ENCODE measurements around the gene ARHGEF16. TPM values are rescaled to one million over a fixed set of nuclear protein-coding genes. Genes with fewer than 3 reads are reported as not detected.

ARHGEF16 gene
- total and polyA plus RNA-seq, 7 donors = 0.41 to 51.8 (median 2.2) TPM

GRCh38 chr1:3429320-3429719, 25.1 kb upstream of the ARHGEF16 start:
- intact Hi-C loops (cut with DNase I) = no loop called here
- Histone ChIP-seq H3K4me1 (peaks cover 0 to 5% (median 0%) of the 10 kb centered on the region in 4 donors), H3K36me3 (no peaks in the 10 kb centered on the region)

GRCh38 chr1:3429766-3430165, 24.7 kb upstream of the ARHGEF16 start:
- no peak overlapping the region for H3K27ac ChIP-seq
- intact Hi-C loops (cut with DNase I) = no loop called here
- no peak overlapping the region for H3K4me3 ChIP-seq
- no peaks in the 10 kb centered on the region for H3K36me3 ChIP-seq
- H3K9me3 ChIP-seq = no peaks in the 10 kb centered on the region
- peaks cover 0 to 2% (median 0%) of the 10 kb centered on the region in 4 donors for H3K4me1 ChIP-seq
- H3K27me3 ChIP-seq = peaks cover 0 to 48% (median 6%) of the 10 kb centered on the region in 3 donors
- DNase-seq = no peak
- TF ChIP-seq POLR2A (IDR thresholded peaks at IDR 0.05) (no peak), POLR2AphosphoS5 (IDR thresholded peaks at IDR 0.05) (no peak), EP300 (IDR thresholded peaks at IDR 0.05) (no peak), CTCF (IDR thresholded peaks at IDR 0.05) (no peak)
- 88 to 91% methylated on average over 16 of the region's 16 CpGs for WGBS, 2 donors

More at GRCh38 chr1:3429320-3429719, 25.1 kb upstream of the ARHGEF16 start:
- Histone ChIP-seq H3K4me3 (no peak overlapping the region), H3K9me3 (no peaks in the 10 kb centered on the region), H3K27ac (no peak overlapping the region), H3K27me3 (peaks cover 0 to 50% (median 8%) of the 10 kb centered on the region in 3 donors)
- no peak for TF ChIP-seq CTCF (IDR thresholded peaks at IDR 0.05)
- TF ChIP-seq POLR2AphosphoS5 (IDR thresholded peaks at IDR 0.05) = no peak
- no peak for TF ChIP-seq POLR2A (IDR thresholded peaks at IDR 0.05)
- TF ChIP-seq EP300 (IDR thresholded peaks at IDR 0.05) = no peak
- no peak for DNase-seq
- 86% methylated on average over 13 of the region's 13 CpGs for WGBS, 2 donors

GRCh38 chr1:3430406-3430805, 24.1 kb upstream of the ARHGEF16 start:
- no peak overlapping the region for H3K4me3 ChIP-seq
- H3K9me3 ChIP-seq = no peaks in the 10 kb centered on the region
- H3K36me3 ChIP-seq = no peaks in the 10 kb centered on the region
- 88 to 91% methylated on average over 19 of the region's 19 CpGs for WGBS, 2 donors
- no peak overlapping the region for H3K27ac ChIP-seq
- TF ChIP-seq CTCF (IDR thresholded peaks at IDR 0.05) = no peak
- TF ChIP-seq POLR2AphosphoS5 (IDR thresholded peaks at IDR 0.05) = no peak
- TF ChIP-seq EP300 (IDR thresholded peaks at IDR 0.05) = no peak
- no peak for TF ChIP-seq POLR2A (IDR thresholded peaks at IDR 0.05)
- H3K27me3 ChIP-seq = peaks cover 0 to 43% (median 6%) of the 10 kb centered on the region in 3 donors
- no peaks in the 10 kb centered on the region for H3K4me1 ChIP-seq
- DNase-seq = no peak
- intact Hi-C loops (cut with DNase I) = no loop called here

GRCh38 chr1:3430820-3431219, 23.6 kb upstream of the ARHGEF16 start:
- no peak overlapping the region for H3K4me3 ChIP-seq
- intact Hi-C loops (cut with DNase I) = no loop called here
- no peaks in the 10 kb centered on the region for H3K9me3 ChIP-seq
- no peak for TF ChIP-seq POLR2AphosphoS5 (IDR thresholded peaks at IDR 0.05)
- TF ChIP-seq EP300 (IDR thresholded peaks at IDR 0.05) = no peak
- TF ChIP-seq POLR2A (IDR thresholded peaks at IDR 0.05) = no peak
- TF ChIP-seq CTCF (IDR thresholded peaks at IDR 0.05) = no peak
- 87% methylated on average over 22 of the region's 22 CpGs for whole genome bisulfite sequencing, 2 donors
- H3K4me1 ChIP-seq = no peaks in the 10 kb centered on the region
- H3K27me3 ChIP-seq = peaks cover 0 to 43% (median 6%) of the 10 kb centered on the region in 3 donors
- no peak overlapping the region for H3K27ac ChIP-seq
- no peaks in the 10 kb centered on the region for H3K36me3 ChIP-seq
- no peak for DNase-seq

- peaks cover 0 to 43% (median 6%) of the 10 kb centered on the region in 3 donors for H3K27me3 ChIP-seq
- TF ChIP-seq POLR2A (IDR thresholded peaks at IDR 0.05) = no peak
- TF ChIP-seq CTCF (IDR thresholded peaks at IDR 0.05) = no peak
- no peak for TF ChIP-seq EP300 (IDR thresholded peaks at IDR 0.05)
- TF ChIP-seq POLR2AphosphoS5 (IDR thresholded peaks at IDR 0.05) = no peak
- H3K4me1 ChIP-seq = no peaks in the 10 kb centered on the region
- H3K4me3 ChIP-seq = no peak overlapping the region
- no peak for DNase-seq
- H3K9me3 ChIP-seq = no peaks in the 10 kb centered on the region
- intact Hi-C loops (cut with DNase I) = no loop called here
- no peak overlapping the region for H3K27ac ChIP-seq
- no peaks in the 10 kb centered on the region for H3K36me3 ChIP-seq
- WGBS, 2 donors = 65 to 67% methylated on average over 12 of the region's 12 CpGs
Measured at GRCh38 chr1:3431266-3431665, 23.2 kb upstream of the ARHGEF16 start.
